H1 (cell line): ENCODE measurements around the gene CPED1. TPM values are rescaled to one million over a fixed set of nuclear protein-coding genes. Genes with fewer than 3 reads are reported as not detected.

ENCODE experiments used
- HDAC2 ChIP-seq, 2 experiments: fragments of 300-600 bp in 1 of 2; sonication (generic) in 1 of 2; IDR thresholded peaks; 2 replicates each; pipeline ENCODE4 v1.6.1; 2011 to 2012; ENCODE audit warnings: low read depth in 2 of 2, low read length in 2 of 2, mild to moderate bottlenecking in 2 of 2, moderate library complexity in 2 of 2, borderline replicate concordance in 1 of 2, inconsistent platforms in 1 of 2
- POU5F1 ChIP-seq: IDR thresholded peaks from 2 replicates; pipeline ENCODE4 v1.6.1; 2011; ENCODE audit warnings: low read depth, mild to moderate bottlenecking, low read length, moderate library complexity
- polyA plus RNA-seq, 7 experiments: library from polyadenylated mRNA; depleted of rRNA in 3 of 7; stranded (reverse) in 5 of 7; unstranded in 2 of 7; fragments of >200 nt in 5 of 7; fragments of 200-250 nt in 2 of 7; gene quantifications; 1 replicate in 5 of 7; 2 replicates in 1 of 7; 4 replicates in 1 of 7; pipeline versions ENCODE4 v1.2.1 to v1.2.3, GENCODE V29; 2011 to 2013; ENCODE audit warnings: missing spikeins in 2 of 7, mixed read lengths in 2 of 7
- total RNA-seq: library from RNA; stranded (reverse); fragmentation: NEBNext Ultra II Directional; extraction: Animal tissue kit (Norgen Biotek cat#: 25700); gene quantifications from 2 replicates; pipeline ENCODE4 v1.2.1, GENCODE V29; 2021

The CPED1 gene
- total and polyA plus RNA-seq, 2 of the 8 experiments (the other 6 are each of a cell fraction or from before 2014, with no cell fraction given), result 0.08 to 0.39 TPM

GRCh38 chr7:120988591-120989256 lies at the start of gene CPED1 (continued):
- TF ChIP-seq HDAC2 (IDR thresholded peaks at IDR 0.05; ENCODE audit: borderline replicate concordance in 1 of 2, low read depth in 2 of 2, low read length in 2 of 2) (no peak), POU5F1 (no peak)
